Measurements from ENCODE around the gene P2RX3.

The P2RX3 gene

GRCh38 chr11:57310091-57310490 is 28.1 kb upstream of the P2RX3 start:
- DNase-seq = no peak

GRCh38 chr11:57310630-57311086 is 27.5 kb upstream of the P2RX3 start:
- DNase-seq = no peak

GRCh38 chr11:57311109-57311936 is 26.8 kb upstream of the P2RX3 start:
- DNase-seq = peak in 1 of 4 experiments; percentile 17

- no peak for DNase-seq
These were observed 25.6 kb upstream of the P2RX3 start for GRCh38 chr11:57312511-57313021.

- DNase-seq = no peak
These were observed 24.9 kb upstream of the P2RX3 start for GRCh38 chr11:57313071-57313787.

GRCh38 chr11:57313788-57314135 is 24.4 kb upstream of the P2RX3 start:
- no peak for DNase-seq

- DNase-seq = no peak
These were observed 23.8 kb upstream of the P2RX3 start for GRCh38 chr11:57314221-57314973.

- DNase-seq = no peak
These were observed 22.7 kb upstream of the P2RX3 start for GRCh38 chr11:57315491-57315890.

GRCh38 chr11:57316017-57316416 is 22.1 kb upstream of the P2RX3 start:
- no peak for DNase-seq

GRCh38 chr11:57318178-57318577 is 20.0 kb upstream of the P2RX3 start:
- no peak for DNase-seq

GRCh38 chr11:57320067-57320718 is 18.0 kb upstream of the P2RX3 start:
- DNase-seq = no peak

- DNase-seq = no peak
These were observed 17.3 kb upstream of the P2RX3 start for GRCh38 chr11:57320719-57321387.

- DNase-seq = no peak
These were observed 16.5 kb upstream of the P2RX3 start for GRCh38 chr11:57321388-57322255.

- DNase-seq = no peak
These were observed 15.6 kb upstream of the P2RX3 start for GRCh38 chr11:57322256-57323166.

GRCh38 chr11:57323167-57323854 is 14.8 kb upstream of the P2RX3 start:
- no peak for DNase-seq

GRCh38 chr11:57323855-57324153 is 14.3 kb upstream of the P2RX3 start:
- no peak for DNase-seq

- no peak for DNase-seq
These were observed 13.8 kb upstream of the P2RX3 start for GRCh38 chr11:57324154-57324885.

GRCh38 chr11:57324886-57325734 is 13.0 kb upstream of the P2RX3 start, which contains the start of gene TNKS1BP1:
TNKS1BP1 (minus strand) TSS chr11:57324952; CDS start chr11:57321885, 3,067 bp downstream.
- DNase-seq = peak; percentile 75 to 88 (median 80)
